ENCODE measurements around the gene MALRD1. TPM values are rescaled to one million over a fixed set of nuclear protein-coding genes. Genes with fewer than 3 reads are reported as not detected.

MALRD1 gene
- total RNA-seq, 1 experiment from 2014 or later: 0.86 TPM

DNA sequence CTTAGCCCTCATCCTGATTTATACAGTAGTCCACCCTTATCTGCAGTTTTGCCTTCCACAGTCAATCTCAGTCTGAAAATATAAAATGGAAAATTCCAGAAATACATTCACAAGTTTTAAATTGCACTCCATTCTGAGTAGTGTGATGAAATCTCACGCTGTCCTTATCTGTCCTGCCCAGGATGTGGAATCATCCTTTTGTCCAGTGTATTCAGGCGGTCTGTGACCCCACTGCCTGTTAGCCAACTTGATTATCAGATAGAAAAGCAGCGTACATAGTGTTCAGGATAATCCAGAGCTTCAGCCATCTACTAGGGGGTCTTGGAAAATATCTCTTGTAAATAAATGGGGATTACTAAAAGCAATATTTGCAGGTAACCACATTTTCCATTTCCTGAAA lies 146.3 kb downstream of the MALRD1 start:
- TF ChIP-seq, protein P1, sequence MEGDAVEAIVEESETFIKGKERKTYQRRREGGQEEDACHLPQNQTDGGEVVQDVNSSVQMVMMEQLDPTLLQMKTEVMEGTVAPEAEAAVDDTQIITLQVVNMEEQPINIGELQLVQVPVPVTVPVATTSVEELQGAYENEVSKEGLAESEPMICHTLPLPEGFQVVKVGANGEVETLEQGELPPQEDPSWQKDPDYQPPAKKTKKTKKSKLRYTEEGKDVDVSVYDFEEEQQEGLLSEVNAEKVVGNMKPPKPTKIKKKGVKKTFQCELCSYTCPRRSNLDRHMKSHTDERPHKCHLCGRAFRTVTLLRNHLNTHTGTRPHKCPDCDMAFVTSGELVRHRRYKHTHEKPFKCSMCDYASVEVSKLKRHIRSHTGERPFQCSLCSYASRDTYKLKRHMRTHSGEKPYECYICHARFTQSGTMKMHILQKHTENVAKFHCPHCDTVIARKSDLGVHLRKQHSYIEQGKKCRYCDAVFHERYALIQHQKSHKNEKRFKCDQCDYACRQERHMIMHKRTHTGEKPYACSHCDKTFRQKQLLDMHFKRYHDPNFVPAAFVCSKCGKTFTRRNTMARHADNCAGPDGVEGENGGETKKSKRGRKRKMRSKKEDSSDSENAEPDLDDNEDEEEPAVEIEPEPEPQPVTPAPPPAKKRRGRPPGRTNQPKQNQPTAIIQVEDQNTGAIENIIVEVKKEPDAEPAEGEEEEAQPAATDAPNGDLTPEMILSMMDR (conservative IDR thresholded peaks at IDR 0.05; ENCODE audit: low read depth, low read length): no peak
- TF ChIP-seq EZH2 (IDR thresholded peaks at IDR 0.05; ENCODE audit: borderline replicate concordance, low read depth, low read length, poor library complexity, severe bottlenecking): no peak
- CTCF ChIA-PET: no interaction called here
- POLR2A ChIA-PET (ENCODE audit: low non-redundant PET): no interaction called here
- intact Hi-C loops (cut with micrococcal nuclease; ENCODE audit: unreplicated experiment): no loop called here
- Histone ChIP-seq H3K36me3 (ENCODE audit: insufficient read depth, low read length, poor library complexity, severe bottlenecking) (no peaks in the 10 kb centered on the region), H3K4me1 (ENCODE audit: insufficient read depth, low read length, poor library complexity, severe bottlenecking) (no peaks in the 10 kb centered on the region), H3K9me3 (ENCODE audit: low read depth, low read length, poor library complexity, severe bottlenecking) (peaks cover 3% of the 10 kb centered on the region), H3K27ac (ENCODE audit: low read depth, low read length, poor library complexity, severe bottlenecking) (no peak overlapping the region), H3K4me3 (ENCODE audit: low read depth, low read length, poor library complexity, severe bottlenecking) (no peak overlapping the region), H3K27me3 (replicated peaks; ENCODE audit: insufficient read depth, low read depth, low read length, poor library complexity) (no peaks in the 10 kb centered on the region)
- BruUV-seq (replicated peaks): no TSS peak
- no peak for DNase-seq (ENCODE audit: low spot score)

GRCh38 chr10:19195698-19196097 lies 147.1 kb downstream of the MALRD1 start:
- Histone ChIP-seq H3K4me3 (ENCODE audit: low read depth, low read length, poor library complexity, severe bottlenecking) (no peak overlapping the region), H3K27ac (ENCODE audit: low read depth, low read length, poor library complexity, severe bottlenecking) (no peak overlapping the region), H3K36me3 (ENCODE audit: insufficient read depth, low read length, poor library complexity, severe bottlenecking) (no peaks in the 10 kb centered on the region), H3K9me3 (ENCODE audit: low read depth, low read length, poor library complexity, severe bottlenecking) (no peaks in the 10 kb centered on the region), H3K27me3 (replicated peaks; ENCODE audit: insufficient read depth, low read depth, low read length, poor library complexity) (no peaks in the 10 kb centered on the region), H3K4me1 (ENCODE audit: insufficient read depth, low read length, poor library complexity, severe bottlenecking) (no peaks in the 10 kb centered on the region)
- BruUV-seq (replicated peaks): no TSS peak
- no peak for TF ChIP-seq EZH2 (IDR thresholded peaks at IDR 0.05; ENCODE audit: borderline replicate concordance, low read depth, low read length, poor library complexity, severe bottlenecking)
- TF ChIP-seq, protein P1 (conservative IDR thresholded peaks at IDR 0.05; ENCODE audit: low read depth, low read length): no peak
- intact Hi-C loops (cut with micrococcal nuclease; ENCODE audit: unreplicated experiment): no loop called here
- ChIA-PET POLR2A (ENCODE audit: low non-redundant PET) (no interaction called here), CTCF (no interaction called here)
- DNase-seq (ENCODE audit: low spot score): no peak

- intact Hi-C loops (cut with micrococcal nuclease; ENCODE audit: unreplicated experiment): no loop called here
- CTCF ChIA-PET: no interaction called here
- no TSS peak for BruUV-seq (replicated peaks)
- POLR2A ChIA-PET (ENCODE audit: low non-redundant PET): interaction anchor here (0.6 kb wide), 1 partner anchor 146 kb away, joined by 5 read pairs; no protein-coding TSS in a partner anchor
- Histone ChIP-seq H3K4me1 (ENCODE audit: insufficient read depth, low read length, poor library complexity, severe bottlenecking) (no peaks in the 10 kb centered on the region), H3K27me3 (replicated peaks; ENCODE audit: insufficient read depth, low read depth, low read length, poor library complexity) (no peaks in the 10 kb centered on the region), H3K9me3 (ENCODE audit: low read depth, low read length, poor library complexity, severe bottlenecking) (no peaks in the 10 kb centered on the region), H3K27ac (ENCODE audit: low read depth, low read length, poor library complexity, severe bottlenecking) (no peak overlapping the region), H3K4me3 (ENCODE audit: low read depth, low read length, poor library complexity, severe bottlenecking) (no peak overlapping the region), H3K36me3 (ENCODE audit: insufficient read depth, low read length, poor library complexity, severe bottlenecking) (no peaks in the 10 kb centered on the region)
- TF ChIP-seq, protein P1 (conservative IDR thresholded peaks at IDR 0.05; ENCODE audit: low read depth, low read length): no peak
- no peak for TF ChIP-seq EZH2 (IDR thresholded peaks at IDR 0.05; ENCODE audit: borderline replicate concordance, low read depth, low read length, poor library complexity, severe bottlenecking)
- DNase-seq (ENCODE audit: low spot score): no peak
These were observed 151.6 kb downstream of the MALRD1 start for GRCh38 chr10:19200211-19200610.

Data from A673 (cell line).